ENCODE data around the gene F10.
"Not testable (repeated sequence)": the region's sequence is repeated elsewhere in the genome, so short reads cannot be mapped to it uniquely, and the experiment has no call there.

GRCh38 chr13:113102302-113102701, 20.3 kb upstream of the F10 start:
- not testable (repeated sequence) for TF ChIP-seq CTCF (conservative IDR thresholded peaks at IDR 0.05; ENCODE audit: low read depth in 2 of 2); EZH2 (IDR thresholded peaks at IDR 0.05; ENCODE audit: low read depth, unreplicated experiment); CREB1 (CRISPR knock-in tag; IDR thresholded peaks at IDR 0.05; ENCODE audit: low read depth); EZH2phosphoT487 (IDR thresholded peaks at IDR 0.05; ENCODE audit: unreplicated experiment); ZNF462 (CRISPR knock-in tag; IDR thresholded peaks at IDR 0.05)

Measured in GM23338 (cell line).